Stromal cell of bone marrow (primary cell): Measurements from ENCODE around the gene WWOX.

Experiments used
- DNase-seq: peaks from one replicate; pipeline ENCODE4 v3.0.0-alpha.2; 2012; ENCODE audit warnings: low read depth

Gene WWOX

GRCh38 chr16:78399384-78399783 is 299.9 kb downstream of the WWOX start:
- no peak for DNase-seq

GRCh38 chr16:78402833-78403232 is 303.4 kb downstream of the WWOX start:
- DNase-seq, result no peak

DNA sequence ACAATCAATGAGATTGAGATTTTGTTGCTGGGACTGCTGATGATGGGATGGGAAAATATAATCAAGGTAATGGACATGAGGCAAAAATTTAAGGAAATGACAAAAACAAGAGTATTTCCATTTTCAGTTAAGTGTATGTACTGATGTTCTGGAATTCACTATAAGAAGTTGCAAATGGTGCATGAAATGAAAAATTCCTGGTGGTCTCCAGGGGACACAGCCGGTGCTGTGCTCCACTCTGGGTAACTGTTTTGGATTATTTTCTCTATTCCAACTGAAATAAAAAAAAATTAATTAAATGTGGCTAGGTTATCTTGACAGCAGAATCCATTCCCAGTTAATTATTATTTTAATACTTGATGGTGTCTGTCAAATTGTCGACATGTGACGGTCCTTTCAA is 305.6 kb downstream of the WWOX start:
- DNase-seq, result no peak

- DNase-seq, result no peak
Observed at GRCh38 chr16:78405833-78406232, 306.4 kb downstream of the WWOX start.

- DNase-seq, result peak; percentile 38
Observed at GRCh38 chr16:78407191-78407590, 307.7 kb downstream of the WWOX start.

DNA sequence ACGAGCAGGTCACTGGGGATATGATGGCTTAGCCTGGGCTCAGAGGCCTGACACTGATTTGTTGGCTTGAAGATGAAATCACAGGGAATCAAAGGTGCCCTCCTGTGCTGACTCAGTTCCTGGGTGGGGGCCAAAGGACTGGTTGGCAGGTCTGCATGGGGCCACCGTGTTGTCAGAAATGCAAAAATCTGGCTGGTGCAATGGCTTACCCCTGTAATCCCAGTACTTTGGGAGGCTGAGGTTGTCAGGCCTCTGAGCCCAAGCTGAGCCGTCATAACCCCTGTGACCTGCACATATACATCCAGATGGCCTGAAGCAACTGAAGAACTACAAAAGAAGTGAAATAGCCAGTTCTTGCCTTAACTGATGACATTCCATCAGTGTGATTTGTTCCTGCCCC is 314.2 kb downstream of the WWOX start:
- DNase-seq, result no peak

GRCh38 chr16:78415013-78415412 is 315.6 kb downstream of the WWOX start:
- no peak for DNase-seq

DNA sequence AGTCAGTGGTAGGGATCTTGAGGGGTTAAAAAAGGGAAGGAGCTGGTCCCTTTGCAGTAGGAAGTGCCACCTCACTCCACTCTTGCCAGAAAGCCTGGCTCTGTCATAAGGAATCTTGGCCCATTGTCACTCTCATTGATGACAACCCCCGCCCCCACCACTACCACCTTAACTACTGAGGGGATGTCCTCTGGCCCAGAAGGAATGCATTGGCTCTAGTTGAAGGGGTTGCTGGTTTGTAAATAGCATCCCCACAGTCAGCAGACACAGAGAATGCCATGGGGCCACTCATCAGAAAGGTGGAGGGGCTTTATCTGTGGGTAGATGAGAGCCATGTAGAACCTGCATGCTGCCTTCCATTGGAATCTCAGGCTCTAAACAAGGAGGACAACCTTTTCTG is 316.2 kb downstream of the WWOX start:
- no peak for DNase-seq

DNA sequence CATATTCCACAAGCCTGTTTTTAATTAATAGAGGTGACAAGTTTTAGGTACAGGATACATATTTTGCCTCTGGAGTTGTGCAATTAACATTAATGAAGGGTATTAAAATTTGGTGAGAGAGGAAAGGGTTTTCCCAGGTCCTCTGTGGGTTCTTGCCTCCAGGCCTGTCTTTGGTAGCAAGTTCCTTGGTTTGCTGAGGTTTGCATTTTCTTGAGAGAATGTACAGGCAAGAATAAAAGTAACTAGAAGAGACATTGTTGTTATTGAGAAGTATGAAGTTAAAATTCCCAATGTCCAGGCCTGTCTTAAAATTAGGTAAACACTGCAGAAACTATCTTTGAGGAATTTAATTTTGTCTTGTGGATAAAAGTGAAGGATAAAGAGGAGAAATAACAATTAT is 316.9 kb downstream of the WWOX start:
- DNase-seq, result no peak

DNA sequence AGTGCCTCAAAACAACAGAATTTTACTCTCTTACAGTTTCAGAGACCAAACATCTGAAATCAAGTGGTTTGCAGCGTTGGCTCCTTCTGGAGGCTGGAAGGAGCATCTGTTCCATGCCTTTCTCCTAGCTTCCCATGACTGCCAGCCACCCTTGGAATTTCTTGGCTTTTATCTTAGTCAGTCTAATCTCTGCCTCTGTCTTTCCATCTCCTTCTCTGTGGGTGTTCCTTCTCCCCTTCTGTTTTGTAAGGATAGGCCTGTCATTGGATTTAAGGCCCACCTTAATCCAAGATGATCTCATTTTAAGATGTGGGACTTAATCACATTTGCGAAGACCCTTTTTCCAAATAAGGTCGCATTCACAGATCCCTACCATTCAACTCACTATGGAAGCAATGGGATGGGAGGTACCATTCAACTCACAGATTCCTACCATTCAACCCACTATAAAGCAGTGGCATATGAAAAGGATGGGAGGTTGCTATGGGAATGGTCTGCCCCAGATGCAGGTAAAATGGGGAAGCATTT is 321.8 kb downstream of the WWOX start:
- no peak for DNase-seq

GRCh38 chr16:78425281-78425680 is 325.8 kb downstream of the WWOX start:
- no peak for DNase-seq

- DNase-seq, result no peak
Observed at GRCh38 chr16:78425891-78426510, 326.5 kb downstream of the WWOX start.

DNA sequence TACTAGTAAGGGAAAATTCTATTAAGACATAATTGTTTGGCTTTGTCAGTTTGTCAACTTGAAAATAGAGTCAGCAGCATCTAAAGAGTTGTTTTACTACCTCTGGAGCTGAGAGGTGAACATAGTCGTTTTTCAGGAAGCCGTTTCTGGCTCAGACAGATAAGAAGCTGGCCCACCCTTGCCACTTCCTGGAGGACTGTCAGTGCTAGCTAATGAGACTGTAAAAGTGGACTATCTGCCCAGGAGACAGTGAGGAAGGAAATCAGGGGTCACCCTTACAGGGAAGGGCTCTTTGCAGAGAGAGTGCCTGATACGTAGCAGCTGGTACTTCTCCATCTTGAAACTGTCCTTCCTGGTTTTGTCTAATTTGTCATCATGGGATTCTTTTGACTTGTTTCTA is 328.7 kb downstream of the WWOX start:
- DNase-seq, result no peak

GRCh38 chr16:78430281-78430680 is 330.8 kb downstream of the WWOX start:
- no peak for DNase-seq

DNA sequence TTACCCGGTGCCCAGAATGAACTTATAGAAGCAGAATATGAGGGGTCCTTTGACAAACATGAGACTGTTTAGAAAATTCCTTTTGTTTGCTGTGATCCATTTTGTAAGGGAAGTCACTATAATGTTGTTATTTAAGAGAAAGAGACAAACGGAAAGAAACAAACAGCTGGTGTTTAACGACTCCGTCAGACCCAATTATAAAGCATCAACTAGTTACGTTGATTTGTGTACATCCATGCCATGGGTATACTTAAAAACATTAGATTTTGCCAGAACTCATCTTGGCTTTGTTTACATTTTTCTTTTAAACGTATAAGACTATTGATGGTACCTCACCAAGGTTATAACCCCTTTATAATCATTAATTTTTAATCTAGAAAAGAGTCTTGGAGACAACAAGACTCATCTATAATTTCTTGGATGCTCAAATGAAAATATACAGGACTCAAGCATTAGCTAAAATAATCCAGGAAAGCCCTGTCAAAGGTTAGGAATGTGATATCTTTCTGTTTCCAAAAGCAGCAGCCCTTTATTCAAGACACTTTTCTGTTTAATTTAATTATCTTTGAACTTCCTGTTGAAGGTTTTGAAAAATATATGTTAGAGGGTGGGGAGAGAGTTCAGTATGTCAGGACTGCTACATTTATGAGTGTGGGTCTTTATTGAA is 331.7 kb downstream of the WWOX start:
- DNase-seq, result no peak

DNA sequence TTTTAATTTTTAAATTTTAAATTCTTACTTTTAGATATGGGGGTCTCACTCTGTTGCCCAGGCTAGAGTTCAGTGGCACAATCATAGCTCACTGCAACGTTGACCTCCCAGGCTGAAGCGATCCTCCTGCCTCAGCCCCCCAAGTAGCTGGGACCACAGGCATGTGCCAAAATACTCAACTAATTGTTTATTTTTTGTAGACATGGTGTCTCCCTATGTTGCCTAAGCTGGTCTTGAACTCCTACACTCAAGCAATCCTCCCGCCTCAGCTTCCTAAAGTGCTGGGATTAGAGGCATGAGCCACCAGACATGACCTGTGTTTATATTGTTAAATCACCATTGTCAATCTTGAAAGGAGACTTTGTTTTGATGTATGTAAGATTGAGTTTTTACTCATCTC is 332.2 kb downstream of the WWOX start:
- no peak for DNase-seq

GRCh38 chr16:78432451-78432850 is 333.0 kb downstream of the WWOX start:
- no peak for DNase-seq

GRCh38 chr16:78433116-78433515 is 333.7 kb downstream of the WWOX start:
- no peak for DNase-seq

DNA sequence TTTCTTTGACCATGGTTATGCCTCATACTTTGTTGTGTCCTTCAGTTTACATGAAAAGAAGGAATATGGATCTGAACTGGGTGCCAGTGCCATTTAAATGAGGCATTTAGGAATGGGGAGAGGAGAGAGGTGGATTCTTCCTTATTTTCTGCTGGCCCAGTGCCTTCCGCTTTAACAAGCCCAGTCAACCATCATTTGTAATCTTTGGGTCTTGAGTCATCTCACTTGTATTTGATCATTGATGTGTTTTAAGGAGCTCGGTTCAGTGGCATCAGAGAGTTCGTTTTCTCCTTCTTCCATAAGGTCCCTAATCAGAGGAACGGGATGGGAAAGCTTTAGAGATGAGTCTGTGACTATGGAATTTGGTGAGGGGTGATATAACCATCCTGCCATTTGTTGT is 334.9 kb downstream of the WWOX start:
- no peak for DNase-seq

DNA sequence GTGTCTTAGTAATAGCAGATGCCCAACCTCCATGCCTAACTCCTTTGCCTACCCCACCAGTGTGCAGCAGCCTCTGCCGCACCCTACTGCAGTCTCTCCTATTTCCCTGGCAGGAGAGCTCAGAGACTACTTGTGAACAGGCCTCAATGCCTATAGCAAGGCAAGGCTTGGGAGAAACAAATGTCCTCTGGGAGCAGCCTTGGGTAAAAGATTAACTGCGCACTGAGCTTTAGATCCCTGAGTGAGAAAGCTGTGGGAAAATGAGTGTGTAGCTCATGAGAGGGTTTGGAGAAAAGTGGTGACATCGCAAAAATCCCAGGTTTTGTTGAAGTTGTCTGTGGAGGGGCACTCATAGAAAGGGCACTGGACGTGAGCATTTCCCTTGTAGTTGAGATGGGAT is 335.8 kb downstream of the WWOX start:
- no peak for DNase-seq

- DNase-seq, result no peak
Observed at GRCh38 chr16:78436023-78436422, 336.6 kb downstream of the WWOX start.

- no peak for DNase-seq
Observed at GRCh38 chr16:78436846-78437245, 337.4 kb downstream of the WWOX start.

- no peak for DNase-seq
Observed at GRCh38 chr16:78437352-78437968, 338.0 kb downstream of the WWOX start.

GRCh38 chr16:78438219-78438618 is 338.8 kb downstream of the WWOX start:
- DNase-seq, result no peak
